ENCODE measurements around the gene RBL2.

DNA sequence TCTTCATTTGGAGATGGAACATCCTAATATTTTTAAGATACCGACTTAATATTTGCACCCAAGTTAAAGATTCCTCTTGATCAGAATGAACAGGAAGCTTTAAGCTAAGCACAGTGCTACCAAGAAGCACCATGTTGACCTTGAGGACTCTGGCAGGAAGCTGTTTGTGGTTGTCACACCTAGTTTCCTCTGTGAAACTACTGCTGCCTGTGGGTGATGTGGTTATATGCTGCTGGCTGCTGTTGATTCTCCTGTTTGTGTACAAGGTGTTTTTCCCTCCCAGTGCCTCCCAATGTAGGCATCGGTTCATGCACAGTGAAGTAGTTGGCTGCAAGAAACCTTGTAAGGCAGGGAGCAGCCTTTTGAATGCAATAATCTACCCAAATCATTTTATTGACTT lies 23.4 kb downstream of the RBL2 start:
- TF ChIP-seq POLR2AphosphoS5 (IDR thresholded peaks at IDR 0.05) = no peak
- no peak for TF ChIP-seq CTCF (IDR thresholded peaks at IDR 0.05; ENCODE audit: poor library complexity, severe bottlenecking)
- no peak for TF ChIP-seq EP300 (conservative IDR thresholded peaks at IDR 0.05; ENCODE audit: poor library complexity, severe bottlenecking)
- no peak for TF ChIP-seq MXI1 (conservative IDR thresholded peaks at IDR 0.05; ENCODE audit: poor library complexity, severe bottlenecking)
- no peak for TF ChIP-seq TAF1 (IDR thresholded peaks at IDR 0.05; ENCODE audit: low read depth)
- TF ChIP-seq, protein P1, sequence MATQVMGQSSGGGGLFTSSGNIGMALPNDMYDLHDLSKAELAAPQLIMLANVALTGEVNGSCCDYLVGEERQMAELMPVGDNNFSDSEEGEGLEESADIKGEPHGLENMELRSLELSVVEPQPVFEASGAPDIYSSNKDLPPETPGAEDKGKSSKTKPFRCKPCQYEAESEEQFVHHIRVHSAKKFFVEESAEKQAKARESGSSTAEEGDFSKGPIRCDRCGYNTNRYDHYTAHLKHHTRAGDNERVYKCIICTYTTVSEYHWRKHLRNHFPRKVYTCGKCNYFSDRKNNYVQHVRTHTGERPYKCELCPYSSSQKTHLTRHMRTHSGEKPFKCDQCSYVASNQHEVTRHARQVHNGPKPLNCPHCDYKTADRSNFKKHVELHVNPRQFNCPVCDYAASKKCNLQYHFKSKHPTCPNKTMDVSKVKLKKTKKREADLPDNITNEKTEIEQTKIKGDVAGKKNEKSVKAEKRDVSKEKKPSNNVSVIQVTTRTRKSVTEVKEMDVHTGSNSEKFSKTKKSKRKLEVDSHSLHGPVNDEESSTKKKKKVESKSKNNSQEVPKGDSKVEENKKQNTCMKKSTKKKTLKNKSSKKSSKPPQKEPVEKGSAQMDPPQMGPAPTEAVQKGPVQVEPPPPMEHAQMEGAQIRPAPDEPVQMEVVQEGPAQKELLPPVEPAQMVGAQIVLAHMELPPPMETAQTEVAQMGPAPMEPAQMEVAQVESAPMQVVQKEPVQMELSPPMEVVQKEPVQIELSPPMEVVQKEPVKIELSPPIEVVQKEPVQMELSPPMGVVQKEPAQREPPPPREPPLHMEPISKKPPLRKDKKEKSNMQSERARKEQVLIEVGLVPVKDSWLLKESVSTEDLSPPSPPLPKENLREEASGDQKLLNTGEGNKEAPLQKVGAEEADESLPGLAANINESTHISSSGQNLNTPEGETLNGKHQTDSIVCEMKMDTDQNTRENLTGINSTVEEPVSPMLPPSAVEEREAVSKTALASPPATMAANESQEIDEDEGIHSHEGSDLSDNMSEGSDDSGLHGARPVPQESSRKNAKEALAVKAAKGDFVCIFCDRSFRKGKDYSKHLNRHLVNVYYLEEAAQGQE (IDR thresholded peaks at IDR 0.05; ENCODE audit: borderline replicate concordance) = no peak

All from neural cell (in vitro differentiated cells).